HepG2 (cell line): Measurements from ENCODE around the gene MAP10. TPM values are rescaled to one million over a fixed set of nuclear protein-coding genes. Genes with fewer than 3 reads are reported as not detected.

ENCODE experiments used
- ZBTB42 ChIP-seq: sonication (generic); formaldehyde crosslinking; IDR thresholded peaks from 2 replicates; pipeline ENCODE4 v1.5.0; 2020; ENCODE audit warnings: mild to moderate bottlenecking, missing genetic modification reagents
- polyA plus RNA-seq, 8 experiments: library from polyadenylated mRNA; depleted of rRNA in 3 of 8; stranded (reverse) in 7 of 8; unstranded in 1 of 8; fragments of >200 nt; fragmentation: Illumina TruSeq in 4 of 8; extraction: Trizol in 4 of 8; gene quantifications; 2 replicates each; pipeline versions ENCODE4 v1.2.1 to v1.2.3, GENCODE V29; 2011 to 2016; ENCODE audit warnings: low read depth in 4 of 8, missing spikeins in 1 of 8, mixed read lengths in 1 of 8; ENCODE audit not compliant: insufficient read depth in 1 of 8
- small RNA-seq, 3 experiments: library from RNA; depleted of rRNA; stranded (forward); fragments of <200 nt; gene quantifications; one replicate each; pipeline ENCODE3, GENCODE V24; 2012; ENCODE audit warnings: low read depth in 2 of 3, low replicate concordance in 1 of 3; ENCODE audit not compliant: insufficient read length in 3 of 3, insufficient read depth in 2 of 3
- total RNA-seq, 5 experiments: library from RNA; depleted of rRNA; stranded (reverse); fragments of >200 nt; fragmentation: Illumina TruSeq; extraction: Trizol; gene quantifications; 2 replicates each; pipeline ENCODE4 v1.2.3, GENCODE V29; 2016; ENCODE audit warnings: low read depth in 1 of 5
- TF ChIP-seq, protein P1 (sequence below): sonication (generic); formaldehyde crosslinking; IDR thresholded peaks from 2 replicates; pipeline ENCODE4 v1.4.0; 2020; ENCODE audit warnings: mild to moderate bottlenecking, missing genetic modification reagents
- TF ChIP-seq, protein P2 (sequence below): sonication (generic); formaldehyde crosslinking; IDR thresholded peaks from 2 replicates; pipeline ENCODE4 v1.4.0; 2020; ENCODE audit warnings: mild to moderate bottlenecking, missing genetic modification reagents

MAP10 gene
- total and polyA plus RNA-seq, 2 of the 13 experiments (the other 11 are each of a cell fraction or from before 2014, with no cell fraction given): not detected

GRCh38 chr1:232856541-232856940, 51.3 kb downstream of the MAP10 start (continued):
- TF ChIP-seq, protein P1, sequence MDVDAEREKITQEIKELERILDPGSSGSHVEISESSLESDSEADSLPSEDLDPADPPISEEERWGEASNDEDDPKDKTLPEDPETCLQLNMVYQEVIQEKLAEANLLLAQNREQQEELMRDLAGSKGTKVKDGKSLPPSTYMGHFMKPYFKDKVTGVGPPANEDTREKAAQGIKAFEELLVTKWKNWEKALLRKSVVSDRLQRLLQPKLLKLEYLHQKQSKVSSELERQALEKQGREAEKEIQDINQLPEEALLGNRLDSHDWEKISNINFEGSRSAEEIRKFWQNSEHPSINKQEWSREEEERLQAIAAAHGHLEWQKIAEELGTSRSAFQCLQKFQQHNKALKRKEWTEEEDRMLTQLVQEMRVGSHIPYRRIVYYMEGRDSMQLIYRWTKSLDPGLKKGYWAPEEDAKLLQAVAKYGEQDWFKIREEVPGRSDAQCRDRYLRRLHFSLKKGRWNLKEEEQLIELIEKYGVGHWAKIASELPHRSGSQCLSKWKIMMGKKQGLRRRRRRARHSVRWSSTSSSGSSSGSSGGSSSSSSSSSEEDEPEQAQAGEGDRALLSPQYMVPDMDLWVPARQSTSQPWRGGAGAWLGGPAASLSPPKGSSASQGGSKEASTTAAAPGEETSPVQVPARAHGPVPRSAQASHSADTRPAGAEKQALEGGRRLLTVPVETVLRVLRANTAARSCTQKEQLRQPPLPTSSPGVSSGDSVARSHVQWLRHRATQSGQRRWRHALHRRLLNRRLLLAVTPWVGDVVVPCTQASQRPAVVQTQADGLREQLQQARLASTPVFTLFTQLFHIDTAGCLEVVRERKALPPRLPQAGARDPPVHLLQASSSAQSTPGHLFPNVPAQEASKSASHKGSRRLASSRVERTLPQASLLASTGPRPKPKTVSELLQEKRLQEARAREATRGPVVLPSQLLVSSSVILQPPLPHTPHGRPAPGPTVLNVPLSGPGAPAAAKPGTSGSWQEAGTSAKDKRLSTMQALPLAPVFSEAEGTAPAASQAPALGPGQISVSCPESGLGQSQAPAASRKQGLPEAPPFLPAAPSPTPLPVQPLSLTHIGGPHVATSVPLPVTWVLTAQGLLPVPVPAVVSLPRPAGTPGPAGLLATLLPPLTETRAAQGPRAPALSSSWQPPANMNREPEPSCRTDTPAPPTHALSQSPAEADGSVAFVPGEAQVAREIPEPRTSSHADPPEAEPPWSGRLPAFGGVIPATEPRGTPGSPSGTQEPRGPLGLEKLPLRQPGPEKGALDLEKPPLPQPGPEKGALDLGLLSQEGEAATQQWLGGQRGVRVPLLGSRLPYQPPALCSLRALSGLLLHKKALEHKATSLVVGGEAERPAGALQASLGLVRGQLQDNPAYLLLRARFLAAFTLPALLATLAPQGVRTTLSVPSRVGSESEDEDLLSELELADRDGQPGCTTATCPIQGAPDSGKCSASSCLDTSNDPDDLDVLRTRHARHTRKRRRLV: no peak
- no peak for TF ChIP-seq ZBTB42
- TF ChIP-seq, protein P2, sequence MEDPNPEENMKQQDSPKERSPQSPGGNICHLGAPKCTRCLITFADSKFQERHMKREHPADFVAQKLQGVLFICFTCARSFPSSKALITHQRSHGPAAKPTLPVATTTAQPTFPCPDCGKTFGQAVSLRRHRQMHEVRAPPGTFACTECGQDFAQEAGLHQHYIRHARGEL (CRISPR knock-in tag): no peak
- TF ChIP-seq, all 625 proteins: peak for 0

Small RNAs within 50 kb of the gene (small RNA-seq; reads per million reads assigned to genes)
- gene RNU1-74P: 0.65 to 411 (median 4.8) reads per million in 3 experiments

Other genes with a start within 250 kb of the MAP10 start
- 0.03 TPM in 1 of 2 replicates, not detected in the other for gene SIPA1L2, start 175.3 kb upstream of the MAP10 start, total RNA-seq (2016; rRNA removed; fragmentation: Illumina TruSeq; extraction: Trizol)
- gene SIPA1L2, start 175.3 kb upstream of the MAP10 start, polyA plus RNA-seq (2011; rRNA removed): 0.01 and 0.03 TPM in 2 replicates
- gene NTPCR, start 145.2 kb downstream of the MAP10 start, total RNA-seq (2016; rRNA removed; fragmentation: Illumina TruSeq; extraction: Trizol): 47.0 and 65.1 TPM in 2 replicates
- gene NTPCR, start 145.2 kb downstream of the MAP10 start, polyA plus RNA-seq (2011; rRNA removed): 9.9 and 11.7 TPM in 2 replicates